Prostate gland (tissue), 2 donors: ENCODE measurements around the gene FANCD2. TPM values are rescaled to one million over a fixed set of nuclear protein-coding genes. Genes with fewer than 3 reads are reported as not detected.
"Not testable (repeated sequence)": the region's sequence is repeated elsewhere in the genome, so short reads cannot be mapped to it uniquely, and the experiment has no call there.

Source experiments
- DNase-seq: peaks from one replicate; pipeline ENCODE4 v3.0.0-alpha.2; 2019; ENCODE audit warnings: low spot score
- H3K27ac ChIP-seq, 2 donors: fragments of 200-600 bp; sonication (generic); 2 replicates each; pipeline ENCODE4 v1.5.1; 2017 to 2019
- H3K27me3 ChIP-seq: fragments of 200-600 bp; sonication (generic); replicated peaks from 2 replicates; pipeline ENCODE4 v1.5.1; 2019; ENCODE audit not compliant: insufficient read depth
- H3K36me3 ChIP-seq, 2 donors: fragments of 200-600 bp; sonication (generic); 1 replicate in 1 of 2; 2 replicates in 1 of 2; pipeline versions ENCODE4 v1.5.1 to v1.8.1; 2017 to 2019
- H3K4me1 ChIP-seq: fragments of 200-600 bp; sonication (generic); replicated peaks from 2 replicates; pipeline ENCODE4 v1.5.1; 2019
- H3K4me3 ChIP-seq, 2 donors: fragments of 200-600 bp; sonication (generic); 2 replicates each; pipeline ENCODE4 v1.5.1; 2017 to 2019
- H3K9me3 ChIP-seq: fragments of 200-600 bp; sonication (generic); 2 replicates; pipeline ENCODE4 v1.5.1; 2017
- CTCF ChIP-seq, 4 experiments: fragments of 200-600 bp in 2 of 4; fragments of 450-650 bp in 2 of 4; sonication (generic) in 2 of 4; IDR thresholded peaks; 1 replicate in 3 of 4; 2 replicates in 1 of 4; pipeline ENCODE4 v1.5.1; 2016 to 2019; ENCODE audit warnings: antibody characterized with exemption in 4 of 4, mild to moderate bottlenecking in 2 of 4, moderate library complexity in 2 of 4
- POLR2A ChIP-seq: fragments of 450-650 bp; IDR thresholded peaks from one replicate; pipeline ENCODE4 v1.6.1; 2016; ENCODE audit warnings: antibody characterized with exemption, mild to moderate bottlenecking
- POLR2AphosphoS5 ChIP-seq: sonication (generic); formaldehyde crosslinking; IDR thresholded peaks from one replicate; pipeline ENCODE4 v1.6.1; 2017; ENCODE audit warnings: antibody characterized with exemption
- WGBS: methylation state at CpG from one replicate; pipeline ENCODE4 v1.1.5; 2018; 5-methylcytosine and 5-hydroxymethylcytosine counted together
- intact Hi-C: fragments of 100-400 bp; cut with DNase I; formaldehyde crosslinking; loops from one replicate; pipeline ENCODE4 v1.14.2; 2022
- total RNA-seq, 2 donors: library from RNA; depleted of rRNA; stranded (reverse); fragments of >200 nt; gene quantifications; one replicate each; pipeline ENCODE4 v1.1.0, GENCODE V29; 2016

Gene FANCD2
- total RNA-seq, 2 donors from 2014 or later, result 7.6 to 13.2 TPM

- DNase-seq, result no peak
- H3K4me1 ChIP-seq, result no peaks in the 10 kb centered on the region
- intact Hi-C loops, result loop anchor here (10.0 kb wide), 2 partner anchors 108 to 172 kb away; no protein-coding TSS in a partner anchor
- H3K4me3 ChIP-seq, result no peak overlapping the region
- no peaks in the 10 kb centered on the region for H3K9me3 ChIP-seq
- TF ChIP-seq CTCF (IDR thresholded peaks at IDR 0.05) (no peak), POLR2AphosphoS5 (no peak), POLR2A (no peak)
- no peaks in the 10 kb centered on the region for H3K27me3 ChIP-seq
- WGBS, result 87% methylated on average over 4 of the region's 4 CpGs
- H3K36me3 ChIP-seq, result no peaks in the 10 kb centered on the region
- H3K27ac ChIP-seq, result no peak overlapping the region
Observed at GRCh38 chr3:10116928-10117327, 90.7 kb downstream of the FANCD2 start.

GRCh38 chr3:10119376-10119775 lies 93.1 kb downstream of the FANCD2 start:
- Histone ChIP-seq H3K27ac (no peak overlapping the region), H3K36me3 (no peaks in the 10 kb centered on the region), H3K4me1 (no peaks in the 10 kb centered on the region), H3K27me3 (no peaks in the 10 kb centered on the region), H3K9me3 (no peaks in the 10 kb centered on the region), H3K4me3 (no peak overlapping the region)
- no peak for DNase-seq
- TF ChIP-seq POLR2A, result no peak
- TF ChIP-seq POLR2AphosphoS5, result no peak
- no peak for TF ChIP-seq CTCF (IDR thresholded peaks at IDR 0.05)
- intact Hi-C loops, result loop anchor here (10.0 kb wide), 2 partner anchors 105 to 175 kb away; no protein-coding TSS in a partner anchor
- WGBS, result 84% methylated on average over 4 of the region's 4 CpGs

- WGBS, result 92% methylated on average over 2 of the region's 2 CpGs
- Histone ChIP-seq H3K27me3 (no peaks in the 10 kb centered on the region), H3K27ac (no peak overlapping the region), H3K9me3 (no peaks in the 10 kb centered on the region), H3K4me3 (no peak overlapping the region), H3K4me1 (no peaks in the 10 kb centered on the region), H3K36me3 (no peaks in the 10 kb centered on the region)
- intact Hi-C loops, result no loop called here
- no peak for DNase-seq
- TF ChIP-seq POLR2AphosphoS5, result no peak
- TF ChIP-seq POLR2A, result no peak
- no peak for TF ChIP-seq CTCF (IDR thresholded peaks at IDR 0.05)
Observed at GRCh38 chr3:10121064-10121463, 94.8 kb downstream of the FANCD2 start.

- H3K9me3 ChIP-seq, result no peaks in the 10 kb centered on the region
- peaks cover 0 to 7% of the 10 kb centered on the region in 2 donors for H3K36me3 ChIP-seq
- H3K27me3 ChIP-seq, result no peaks in the 10 kb centered on the region
- 87% methylated on average over 4 of the region's 4 CpGs for WGBS
- TF ChIP-seq CTCF (IDR thresholded peaks at IDR 0.05) (no peak), POLR2AphosphoS5 (no peak), POLR2A (no peak)
- intact Hi-C loops, result no loop called here
- DNase-seq, result no peak
- no peak overlapping the region for H3K4me3 ChIP-seq
- no peaks in the 10 kb centered on the region for H3K4me1 ChIP-seq
- no peak overlapping the region for H3K27ac ChIP-seq
Observed at GRCh38 chr3:10122724-10123123, 96.5 kb downstream of the FANCD2 start.

GRCh38 chr3:10135872-10136271 lies 109.6 kb downstream of the FANCD2 start:
- intact Hi-C loops, H3K4me3 ChIP-seq, H3K27ac ChIP-seq, H3K9me3 ChIP-seq, H3K4me1 ChIP-seq, DNase-seq, H3K36me3 ChIP-seq, H3K27me3 ChIP-seq: not testable (repeated sequence)
- WGBS, result 93% methylated on average over 9 of the region's 9 CpGs
